ENCODE data around the gene ADK. TPM values are rescaled to one million over a fixed set of nuclear protein-coding genes. Genes with fewer than 3 reads are reported as not detected.

The ADK gene
- total and polyA plus RNA-seq, 2 of the 13 experiments (the other 11 are each of a cell fraction or from before 2014, with no cell fraction given), result 48.6 to 79.1 TPM

DNA sequence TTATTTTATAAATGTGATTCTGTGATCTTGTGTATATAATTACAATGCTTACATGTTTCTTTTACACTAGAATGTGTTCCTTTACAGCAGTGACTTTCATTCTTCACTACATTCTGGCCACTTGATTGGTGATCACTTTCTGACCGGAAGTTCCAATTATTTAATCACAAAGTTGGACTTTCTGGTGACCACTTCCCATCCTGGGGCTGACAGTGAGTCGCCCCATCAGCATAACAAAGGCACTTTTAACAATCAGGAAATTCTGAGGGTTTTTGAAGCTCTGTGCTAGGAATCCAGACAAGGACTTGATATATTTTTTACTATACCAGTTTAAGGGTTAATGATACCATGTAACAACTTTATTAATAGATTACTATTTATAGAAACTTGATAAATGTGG lies 393.1 kb downstream of the ADK start (continued):
- TF ChIP-seq, protein P1, sequence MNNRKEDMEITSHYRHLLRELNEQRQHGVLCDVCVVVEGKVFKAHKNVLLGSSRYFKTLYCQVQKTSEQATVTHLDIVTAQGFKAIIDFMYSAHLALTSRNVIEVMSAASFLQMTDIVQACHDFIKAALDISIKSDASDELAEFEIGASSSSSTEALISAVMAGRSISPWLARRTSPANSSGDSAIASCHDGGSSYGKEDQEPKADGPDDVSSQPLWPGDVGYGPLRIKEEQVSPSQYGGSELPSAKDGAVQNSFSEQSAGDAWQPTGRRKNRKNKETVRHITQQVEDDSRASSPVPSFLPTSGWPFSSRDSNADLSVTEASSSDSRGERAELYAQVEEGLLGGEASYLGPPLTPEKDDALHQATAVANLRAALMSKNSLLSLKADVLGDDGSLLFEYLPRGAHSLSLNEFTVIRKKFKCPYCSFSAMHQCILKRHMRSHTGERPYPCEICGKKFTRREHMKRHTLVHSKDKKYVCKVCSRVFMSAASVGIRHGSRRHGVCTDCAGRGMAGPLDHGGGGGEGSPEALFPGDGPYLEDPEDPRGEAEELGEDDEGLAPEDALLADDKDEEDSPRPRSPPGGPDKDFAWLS (CRISPR knock-in tag; IDR thresholded peaks at IDR 0.05; ENCODE audit: borderline replicate concordance), result no peak
- TF ChIP-seq, protein P2, sequence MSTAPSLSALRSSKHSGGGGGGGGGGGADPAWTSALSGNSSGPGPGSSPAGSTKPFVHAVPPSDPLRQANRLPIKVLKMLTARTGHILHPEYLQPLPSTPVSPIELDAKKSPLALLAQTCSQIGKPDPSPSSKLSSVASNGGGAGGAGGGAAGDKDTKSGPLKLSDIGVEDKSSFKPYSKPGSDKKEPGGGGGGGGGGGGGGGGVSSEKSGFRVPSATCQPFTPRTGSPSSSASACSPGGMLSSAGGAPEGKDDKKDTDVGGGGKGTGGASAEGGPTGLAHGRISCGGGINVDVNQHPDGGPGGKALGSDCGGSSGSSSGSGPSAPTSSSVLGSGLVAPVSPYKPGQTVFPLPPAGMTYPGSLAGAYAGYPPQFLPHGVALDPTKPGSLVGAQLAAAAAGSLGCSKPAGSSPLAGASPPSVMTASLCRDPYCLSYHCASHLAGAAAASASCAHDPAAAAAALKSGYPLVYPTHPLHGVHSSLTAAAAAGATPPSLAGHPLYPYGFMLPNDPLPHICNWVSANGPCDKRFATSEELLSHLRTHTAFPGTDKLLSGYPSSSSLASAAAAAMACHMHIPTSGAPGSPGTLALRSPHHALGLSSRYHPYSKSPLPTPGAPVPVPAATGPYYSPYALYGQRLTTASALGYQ (CRISPR knock-in tag; IDR thresholded peaks at IDR 0.05), result no peak
- no peak for TF ChIP-seq KLF16 (CRISPR knock-in tag; IDR thresholded peaks at IDR 0.05)
- no peak for TF ChIP-seq HMGXB3 (CRISPR knock-in tag; IDR thresholded peaks at IDR 0.05; ENCODE audit: borderline replicate concordance)
- TF ChIP-seq, protein P3, sequence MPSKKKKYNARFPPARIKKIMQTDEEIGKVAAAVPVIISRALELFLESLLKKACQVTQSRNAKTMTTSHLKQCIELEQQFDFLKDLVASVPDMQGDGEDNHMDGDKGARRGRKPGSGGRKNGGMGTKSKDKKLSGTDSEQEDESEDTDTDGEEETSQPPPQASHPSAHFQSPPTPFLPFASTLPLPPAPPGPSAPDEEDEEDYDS (CRISPR knock-in tag; IDR thresholded peaks at IDR 0.05), result no peak
- TF ChIP-seq PHF21A (CRISPR knock-in tag; IDR thresholded peaks at IDR 0.05), result no peak
- no peak for TF ChIP-seq PHB2 (IDR thresholded peaks at IDR 0.05; ENCODE audit: partially characterized antibody)
- no peak for TF ChIP-seq EHMT2 (IDR thresholded peaks at IDR 0.05; ENCODE audit: borderline replicate concordance, low read depth, low read length)
- TF ChIP-seq STAT6 (CRISPR knock-in tag; IDR thresholded peaks at IDR 0.05; ENCODE audit: borderline replicate concordance), result no peak
- TF ChIP-seq ZNF224 (CRISPR knock-in tag; IDR thresholded peaks at IDR 0.05), result no peak
- TF ChIP-seq, protein P4, sequence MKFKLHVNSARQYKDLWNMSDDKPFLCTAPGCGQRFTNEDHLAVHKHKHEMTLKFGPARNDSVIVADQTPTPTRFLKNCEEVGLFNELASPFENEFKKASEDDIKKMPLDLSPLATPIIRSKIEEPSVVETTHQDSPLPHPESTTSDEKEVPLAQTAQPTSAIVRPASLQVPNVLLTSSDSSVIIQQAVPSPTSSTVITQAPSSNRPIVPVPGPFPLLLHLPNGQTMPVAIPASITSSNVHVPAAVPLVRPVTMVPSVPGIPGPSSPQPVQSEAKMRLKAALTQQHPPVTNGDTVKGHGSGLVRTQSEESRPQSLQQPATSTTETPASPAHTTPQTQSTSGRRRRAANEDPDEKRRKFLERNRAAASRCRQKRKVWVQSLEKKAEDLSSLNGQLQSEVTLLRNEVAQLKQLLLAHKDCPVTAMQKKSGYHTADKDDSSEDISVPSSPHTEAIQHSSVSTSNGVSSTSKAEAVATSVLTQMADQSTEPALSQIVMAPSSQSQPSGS (CRISPR knock-in tag; IDR thresholded peaks at IDR 0.05), result no peak
- TF ChIP-seq RFX5 (IDR thresholded peaks at IDR 0.05; ENCODE audit: low read depth, low read length), result no peak
- no peak for TF ChIP-seq RAD51 (IDR thresholded peaks at IDR 0.05; ENCODE audit: borderline replicate concordance)
